HepG2 (cell line): ENCODE data around the gene MAP3K1. TPM values are rescaled to one million over a fixed set of nuclear protein-coding genes. Genes with fewer than 3 reads are reported as not detected.

Source experiments
- ATAC-seq: fragments of 200-7000 bp; cut with Tn5 transposase; 3 replicates; pipeline ENCODE4 v1.9.1; 2020; ENCODE audit warnings: mild to moderate bottlenecking, moderate library complexity
- BruUV-seq: library from RNA; stranded (reverse); fragments of 400-500 nt; replicated peaks from 2 replicates; lab custom pipeline; 2021; lab: Mats Ljungman, UMichigan
- CTCF ChIA-PET: fragments of 300-600 bp; formaldehyde crosslinking; extraction: SDS; loops from one replicate; lab custom pipeline; 2021; ENCODE audit warnings: low total read pairs, inconsistent platforms, low intra/inter-chr PET ratio; lab: Yijun Ruan, JAX
- POLR2A ChIA-PET: fragments of 350-600 bp; sonication (Branson Sonifier 250); formaldehyde crosslinking; loops from one replicate; lab custom pipeline; 2020; ENCODE audit warnings: antibody characterized with exemption, inconsistent platforms; lab: Yijun Ruan, JAX
- DNase-seq: peaks from one replicate; pipeline ENCODE4 v3.0.0-alpha.2; 2015; ENCODE audit warnings: low spot score
- FAIRE-seq: peaks from 3 replicates; lab custom pipeline; 2011; peaks lifted over from hg19 to GRCh38; lab: Jason Lieb, UNC
- H2AFZ ChIP-seq: one replicate; pipeline ENCODE4 v1.6.1; 2011; ENCODE audit warnings: low read length, inconsistent platforms
- H3K27ac ChIP-seq: fragments of 300-600 bp; 3 replicates; pipeline ENCODE4 v1.8.0; 2011; ENCODE audit warnings: mixed run types, mild to moderate bottlenecking, mixed read lengths, low read length, inconsistent platforms; ENCODE audit not compliant: insufficient read depth; ENCODE audit errors: extremely low read length
- H3K27me3 ChIP-seq, 2 experiments: fragments of 200-600 bp in 1 of 2; 2 replicates in 1 of 2; 3 replicates in 1 of 2; pipeline versions ENCODE4 v1.6.0 to v1.8.0; 2011; ENCODE audit warnings: low read length in 2 of 2, mild to moderate bottlenecking in 2 of 2, moderate library complexity in 2 of 2, inconsistent platforms in 1 of 2; ENCODE audit not compliant: insufficient read depth in 2 of 2, control insufficient read depth in 1 of 2
- H3K36me3 ChIP-seq, 2 experiments: fragments of 200-600 bp in 1 of 2; replicated peaks in 1 of 2; 2 replicates in 1 of 2; 3 replicates in 1 of 2; pipeline versions ENCODE4 v1.5.1 to v1.8.0; 2011; ENCODE audit warnings: low read length in 2 of 2, inconsistent platforms in 1 of 2; ENCODE audit not compliant: insufficient read depth in 2 of 2, control insufficient read depth in 1 of 2
- H3K4me1 ChIP-seq: 2 replicates; pipeline ENCODE4 v1.5.1; 2012; ENCODE audit warnings: low read length, inconsistent platforms; ENCODE audit not compliant: insufficient read depth
- H3K4me2 ChIP-seq: 2 replicates; pipeline ENCODE4 v1.6.0; 2011; ENCODE audit warnings: low read depth, low read length, inconsistent platforms
- H3K4me3 ChIP-seq, 3 experiments: fragments of 200-600 bp in 1 of 3; sonication (generic), shearing (Covaris generic) in 1 of 3; replicated peaks in 1 of 3; 2 replicates each; pipeline ENCODE4 v1.5.1; 2011 to 2016; ENCODE audit warnings: low read length in 3 of 3, inconsistent platforms in 2 of 3, low read depth in 2 of 3, mild to moderate bottlenecking in 2 of 3, control low read depth in 1 of 3, mixed read lengths in 1 of 3; ENCODE audit not compliant: insufficient read depth in 1 of 3
- H3K79me2 ChIP-seq: one replicate; pipeline ENCODE4 v1.6.1; 2011; ENCODE audit warnings: low read length, inconsistent platforms; ENCODE audit not compliant: insufficient read depth
- H3K9ac ChIP-seq: 2 replicates; pipeline ENCODE4 v1.6.0; 2011; ENCODE audit warnings: mild to moderate bottlenecking, low read depth, low read length, inconsistent platforms; ENCODE audit not compliant: insufficient read depth
- H3K9me3 ChIP-seq: 2 replicates; pipeline ENCODE4 v1.5.1; 2012; ENCODE audit warnings: mild to moderate bottlenecking, low read length
- H4K20me1 ChIP-seq: 2 replicates; pipeline ENCODE4 v1.6.0; 2011; ENCODE audit warnings: inconsistent platforms, mild to moderate bottlenecking, low read length, moderate library complexity; ENCODE audit not compliant: insufficient read depth
- NCOR1 ChIP-seq: fragments of 200-600 bp; sonication (generic); IDR thresholded peaks from 2 replicates; pipeline ENCODE4 v1.7.0; 2017; ENCODE audit warnings: antibody characterized with exemption, low read length, borderline replicate concordance
- POLR2A ChIP-seq, 2 experiments: IDR thresholded peaks; 2 replicates each; pipeline ENCODE4 v1.6.1; 2011; ENCODE audit warnings: low read depth in 2 of 2, low read length in 2 of 2, mild to moderate bottlenecking in 1 of 2, moderate library complexity in 1 of 2; ENCODE audit not compliant: insufficient read depth in 1 of 2
- RARA ChIP-seq: IDR thresholded peaks from 2 replicates; pipeline ENCODE4 v1.6.1; 2016; ENCODE audit warnings: missing genetic modification reagents, missing compliant biosample characterization
- ZNF619 ChIP-seq: sonication (generic); formaldehyde crosslinking; IDR thresholded peaks from 2 replicates; pipeline ENCODE4 v1.4.0; 2020; ENCODE audit warnings: mild to moderate bottlenecking, missing genetic modification reagents
- WGBS: methylation state at CpG from one replicate; pipeline ENCODE4 v1.1.6; 2017; ENCODE audit warnings: low lambda C conversion rate; 5-methylcytosine and 5-hydroxymethylcytosine counted together
- in situ Hi-C: cut with HindIII; loops from 2 replicates; pipeline ENCODE4 v1.10.0; 2017; ENCODE audit warnings: low pct_unique_long_range_greater_than_20kb; ENCODE audit not compliant: extremely low pct_ligation_motif_present
- intact Hi-C: fragments of 100-400 bp; cut with micrococcal nuclease; formaldehyde crosslinking; loops from one replicate; pipeline ENCODE4 v1.10.0; 2022; ENCODE audit not compliant: unreplicated experiment
- polyA plus RNA-seq, 8 experiments: library from polyadenylated mRNA; depleted of rRNA in 3 of 8; stranded (reverse) in 7 of 8; unstranded in 1 of 8; fragments of >200 nt; fragmentation: Illumina TruSeq in 4 of 8; extraction: Trizol in 4 of 8; gene quantifications; 2 replicates each; pipeline versions ENCODE4 v1.2.1 to v1.2.3, GENCODE V29; 2011 to 2016; ENCODE audit warnings: low read depth in 4 of 8, missing spikeins in 1 of 8, mixed read lengths in 1 of 8; ENCODE audit not compliant: insufficient read depth in 1 of 8
- total RNA-seq, 5 experiments: library from RNA; depleted of rRNA; stranded (reverse); fragments of >200 nt; fragmentation: Illumina TruSeq; extraction: Trizol; gene quantifications; 2 replicates each; pipeline ENCODE4 v1.2.3, GENCODE V29; 2016; ENCODE audit warnings: low read depth in 1 of 5
- TF ChIP-seq, protein P1 (sequence below): sonication (generic); formaldehyde crosslinking; IDR thresholded peaks from 2 replicates; pipeline ENCODE4 v1.4.0; 2020; ENCODE audit warnings: mild to moderate bottlenecking, missing genetic modification reagents
- TF ChIP-seq, protein P2 (sequence below): sonication (generic); formaldehyde crosslinking; IDR thresholded peaks from 2 replicates; pipeline ENCODE4 v1.5.0; 2020; ENCODE audit warnings: mild to moderate bottlenecking, missing genetic modification reagents

The MAP3K1 gene
- total and polyA plus RNA-seq, 2 of the 13 experiments (the other 11 are each of a cell fraction or from before 2014, with no cell fraction given): 16.4 to 30.3 TPM

DNA sequence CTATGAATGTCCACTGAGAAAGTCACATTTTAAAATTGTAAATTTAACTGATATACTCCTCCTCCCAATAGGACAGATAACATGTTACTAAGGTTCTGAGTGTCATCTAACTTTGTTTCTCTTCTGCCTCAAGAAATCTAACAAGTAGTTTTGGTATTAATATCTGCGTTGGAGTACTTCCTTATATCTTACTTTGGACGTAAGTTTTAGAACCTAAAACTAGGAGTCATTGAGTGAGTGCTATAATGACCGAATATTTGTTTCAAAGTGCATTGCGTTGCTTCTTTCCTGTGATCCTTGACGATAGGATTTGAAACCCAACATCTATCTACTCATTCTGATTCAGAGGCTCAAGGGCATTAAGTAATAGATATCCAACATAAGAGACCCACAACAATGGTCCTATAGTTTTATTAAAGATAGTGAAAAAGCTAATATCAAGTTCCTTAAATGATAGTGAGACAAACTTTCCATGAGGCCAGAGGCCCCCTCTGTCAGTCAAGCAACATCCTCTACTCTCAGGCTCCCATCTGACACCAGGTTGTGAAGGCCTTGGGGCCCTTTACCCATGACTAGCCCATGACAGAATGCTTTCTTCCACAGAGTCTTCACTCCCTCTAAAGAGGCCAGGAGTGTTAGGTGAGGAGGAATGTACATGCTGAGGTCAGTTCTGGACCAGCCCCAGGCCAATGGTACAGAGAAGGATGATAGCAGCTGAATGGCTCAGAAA, 45.3 kb upstream of the MAP3K1 start:
- no peak overlapping the region for H3K4me2 ChIP-seq
- 45% methylated on average over 5 of the region's 5 CpGs for WGBS
- H2AFZ ChIP-seq: no peak overlapping the region
- H4K20me1 ChIP-seq: no peaks in the 10 kb centered on the region
- ATAC-seq (no peak), FAIRE-seq (no peak), DNase-seq (no peak)
- intact Hi-C loops (no loop called here), in situ Hi-C loops (no loop called here)
- TF ChIP-seq POLR2A (IDR thresholded peaks at IDR 0.05; ENCODE audit: insufficient read depth in 1 of 2, low read depth in 2 of 2, low read length in 2 of 2) (no peak), NCOR1 (no peak), ZNF619 (CRISPR knock-in tag) (no peak), RARA (CRISPR knock-in tag) (no peak)
- TF ChIP-seq, protein P1, sequence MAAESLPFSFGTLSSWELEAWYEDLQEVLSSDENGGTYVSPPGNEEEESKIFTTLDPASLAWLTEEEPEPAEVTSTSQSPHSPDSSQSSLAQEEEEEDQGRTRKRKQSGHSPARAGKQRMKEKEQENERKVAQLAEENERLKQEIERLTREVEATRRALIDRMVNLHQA (CRISPR knock-in tag): no peak
- TF ChIP-seq, protein P2, sequence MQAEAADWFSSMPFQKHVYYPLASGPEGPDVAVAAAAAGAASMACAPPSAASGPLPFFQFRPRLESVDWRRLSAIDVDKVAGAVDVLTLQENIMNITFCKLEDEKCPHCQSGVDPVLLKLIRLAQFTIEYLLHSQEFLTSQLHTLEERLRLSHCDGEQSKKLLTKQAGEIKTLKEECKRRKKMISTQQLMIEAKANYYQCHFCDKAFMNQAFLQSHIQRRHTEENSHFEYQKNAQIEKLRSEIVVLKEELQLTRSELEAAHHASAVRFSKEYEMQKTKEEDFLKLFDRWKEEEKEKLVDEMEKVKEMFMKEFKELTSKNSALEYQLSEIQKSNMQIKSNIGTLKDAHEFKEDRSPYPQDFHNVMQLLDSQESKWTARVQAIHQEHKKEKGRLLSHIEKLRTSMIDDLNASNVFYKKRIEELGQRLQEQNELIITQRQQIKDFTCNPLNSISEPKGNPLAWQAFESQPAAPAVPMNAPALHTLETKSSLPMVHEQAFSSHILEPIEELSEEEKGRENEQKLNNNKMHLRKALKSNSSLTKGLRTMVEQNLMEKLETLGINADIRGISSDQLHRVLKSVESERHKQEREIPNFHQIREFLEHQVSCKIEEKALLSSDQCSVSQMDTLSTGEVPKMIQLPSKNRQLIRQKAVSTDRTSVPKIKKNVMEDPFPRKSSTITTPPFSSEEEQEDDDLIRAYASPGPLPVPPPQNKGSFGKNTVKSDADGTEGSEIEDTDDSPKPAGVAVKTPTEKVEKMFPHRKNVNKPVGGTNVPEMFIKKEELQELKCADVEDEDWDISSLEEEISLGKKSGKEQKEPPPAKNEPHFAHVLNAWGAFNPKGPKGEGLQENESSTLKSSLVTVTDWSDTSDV (CRISPR knock-in tag): no peak
- no peak overlapping the region for H3K9ac ChIP-seq
- H3K27me3 ChIP-seq: peaks cover 0 to 9% of the 10 kb centered on the region in 2 experiments; a peak in 1 of 5 replicates
- H3K4me1 ChIP-seq: no peaks in the 10 kb centered on the region
- no TSS peak for BruUV-seq
- no peak overlapping the region for H3K4me3 ChIP-seq
- H3K79me2 ChIP-seq: no peaks in the 10 kb centered on the region
- no peaks in the 10 kb centered on the region for H3K9me3 ChIP-seq
- no peak overlapping the region for H3K27ac ChIP-seq
- H3K36me3 ChIP-seq: no peaks in the 10 kb centered on the region
- CTCF ChIA-PET: no interaction called here
- POLR2A ChIA-PET: no interaction called here
